ENCODE measurements around the gene PRIM2. TPM values are rescaled to one million over a fixed set of nuclear protein-coding genes. Genes with fewer than 3 reads are reported as not detected.

PRIM2 gene
- total and polyA plus RNA-seq, 2 of the 8 experiments (the other 6 are each of a cell fraction or from before 2014, with no cell fraction given) = 20.8 to 46.8 TPM

- no peak overlapping the region for H4K5ac ChIP-seq (ENCODE audit: insufficient read length, low read depth, low read length)
- H3K9ac ChIP-seq (replicated peaks in 1 of 4; ENCODE audit: extremely low read depth in 1 of 4, low read depth in 3 of 4, low read length in 3 of 4) = no peak overlapping the region
- no peak overlapping the region for H2AK5ac ChIP-seq (ENCODE audit: low read depth, low read length)
- no peak overlapping the region for H2BK5ac ChIP-seq (ENCODE audit: low read depth, low read length)
- no peak overlapping the region for H3K27ac ChIP-seq (ENCODE audit: low read depth, low read length)
- no peak overlapping the region for H3K56ac ChIP-seq (replicated peaks; ENCODE audit: insufficient read length, low read depth, low read length)
- FAIRE-seq (no peak), DNase-seq (ENCODE audit: low read depth in 1 of 2, low spot score in 2 of 2) (no peak)
- no peaks in the 10 kb centered on the region for H3K23me2 ChIP-seq (ENCODE audit: low read depth, low read length)
- H3K23ac ChIP-seq (ENCODE audit: insufficient read length) = no peak overlapping the region
- H3K79me2 ChIP-seq (ENCODE audit: control insufficient read depth in 1 of 2, insufficient read depth in 2 of 2, low read length in 2 of 2) = no peaks in the 10 kb centered on the region
- no peak overlapping the region for H3K14ac ChIP-seq (ENCODE audit: insufficient read length)
- no peak overlapping the region for H3K18ac ChIP-seq (ENCODE audit: extremely low read depth, low read length)
- H3K9me3 ChIP-seq (ENCODE audit: insufficient read depth in 2 of 2, low read depth in 1 of 2, low read length in 1 of 2) = no peaks in the 10 kb centered on the region
- H3K4me2 ChIP-seq (ENCODE audit: insufficient read depth in 1 of 2, low read depth in 2 of 2, low read length in 2 of 2) = no peak overlapping the region
- no peak overlapping the region for H3K4me3 ChIP-seq (ENCODE audit: extremely low read depth in 1 of 4, insufficient read depth in 2 of 4, low read depth in 3 of 4, low read length in 4 of 4)
- no peaks in the 10 kb centered on the region for H4K20me1 ChIP-seq (replicated peaks in 1 of 2; ENCODE audit: control insufficient read depth in 1 of 2, insufficient read depth in 2 of 2, low read length in 2 of 2)
- H4K91ac ChIP-seq (replicated peaks; ENCODE audit: insufficient read length, low read length) = no peak overlapping the region
- no peaks in the 10 kb centered on the region for H3K79me1 ChIP-seq (ENCODE audit: low read depth, low read length)
- no peaks in the 10 kb centered on the region for H3K27me3 ChIP-seq (replicated peaks in 1 of 4; ENCODE audit: control insufficient read depth in 3 of 4, extremely low read depth in 1 of 4, insufficient read depth in 3 of 4, low read length in 3 of 4)
- ChIA-PET CTCF (ENCODE audit: partially characterized antibody) (interaction anchor here (1.2 to 3.0 kb wide), 2 partner anchors 13 to 16 kb away, joined by 3 to 15 read pairs; partner anchors contain the start of gene PRIM2), POLR2A (ENCODE audit: partially characterized antibody) (interaction anchor here (0.6 kb wide), 1 partner anchor 195 kb away, joined by 4 read pairs; no protein-coding TSS in a partner anchor)
- H2BK120ac ChIP-seq (replicated peaks; ENCODE audit: low read depth, low read length) = no peak overlapping the region
- no peaks in the 10 kb centered on the region for H3K36me3 ChIP-seq (ENCODE audit: control insufficient read depth in 2 of 4, insufficient read depth in 4 of 4, low read length in 3 of 4)
- no peak overlapping the region for H2BK12ac ChIP-seq (ENCODE audit: low read depth, low read length)
- no peak overlapping the region for H4K8ac ChIP-seq (ENCODE audit: extremely low read depth, insufficient read depth, low read length)
- H2AFZ ChIP-seq (ENCODE audit: low read length) = no peak overlapping the region
- no peaks in the 10 kb centered on the region for H3K4me1 ChIP-seq (replicated peaks in 1 of 4; ENCODE audit: control insufficient read depth in 3 of 4, insufficient read depth in 4 of 4, low read length in 3 of 4)
- 85% methylated on average over 1 of the region's 1 CpG; no CpG with 5 or more reads in 1 of the 2 experiments for WGBS, 2 experiments (ENCODE audit: extremely low coverage in 1 of 2, insufficient coverage in 1 of 2, insufficient read length in 1 of 2, insufficient replicate concordance in 2 of 2, low coverage in 1 of 2, low lambda C conversion rate in 2 of 2, missing lambda C conversion rate in 1 of 2)
- H2BK20ac ChIP-seq (ENCODE audit: low read length) = no peak overlapping the region
- H3K4ac ChIP-seq (replicated peaks; ENCODE audit: insufficient read length, low read depth, low read length) = no peak overlapping the region
- no peak overlapping the region for H2BK15ac ChIP-seq (ENCODE audit: low read length)
- no peak for TF ChIP-seq KDM5A (IDR thresholded peaks at IDR 0.05; ENCODE audit: low read length)
- no peak for TF ChIP-seq SIN3A (conservative IDR thresholded peaks at IDR 0.05 in 1 of 2, IDR thresholded peaks at IDR 0.05 in 1 of 2; ENCODE audit: low read depth in 1 of 2, low read length in 2 of 2)
- no peak for TF ChIP-seq HDAC6 (IDR thresholded peaks at IDR 0.05; ENCODE audit: low read depth, low read length)
- no peak for TF ChIP-seq CTBP2 (IDR thresholded peaks at IDR 0.05; ENCODE audit: borderline replicate concordance, insufficient read depth, insufficient read length, low read length)
- TF ChIP-seq RXRA (IDR thresholded peaks at IDR 0.05; ENCODE audit: insufficient read depth, low read depth, low read length) = no peak
Observed at GRCh38 chr6:57303931-57304681, 13.3 kb upstream of the PRIM2 start.

Measured in H1 (cell line).